ENCODE data around the gene FOXP1.

Gene FOXP1

DNA sequence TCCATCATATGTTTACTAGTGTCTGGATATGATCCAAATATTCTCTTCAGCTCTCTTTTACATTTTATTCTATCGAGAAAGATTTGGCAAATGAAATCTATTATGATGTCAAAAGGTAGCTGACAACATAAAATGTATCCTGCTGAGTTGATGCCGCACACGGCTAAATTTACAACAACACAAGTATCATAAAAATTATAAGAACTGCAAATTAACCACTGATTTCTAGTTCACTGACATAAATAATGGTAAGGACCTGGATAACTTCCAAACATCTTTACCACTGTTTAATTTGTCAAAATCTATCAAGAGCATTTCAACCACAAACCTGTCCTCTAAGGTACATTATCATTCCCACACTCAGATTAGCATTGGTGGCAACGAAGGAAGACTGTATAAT is 244.5 kb downstream of the FOXP1 start:
- Histone ChIP-seq H4K20me1 (ENCODE audit: control insufficient read depth, insufficient read depth, low read depth, low read length) (no peaks in the 10 kb centered on the region), H3K4me2 (ENCODE audit: low read length) (no peak overlapping the region), H3K27ac (ENCODE audit: low read depth, low read length) (no peak overlapping the region), H3K9me3 (ENCODE audit: control insufficient read depth, insufficient read depth, low read length) (no peaks in the 10 kb centered on the region), H3K9me2 (replicated peaks; ENCODE audit: control insufficient read depth, low read length) (no peaks in the 10 kb centered on the region), H3K27me3 (ENCODE audit: control insufficient read depth, low read length) (no peaks in the 10 kb centered on the region), H3K79me2 (ENCODE audit: control insufficient read depth, low read length) (peaks cover 22% of the 10 kb centered on the region), H3K36me3 (ENCODE audit: control insufficient read depth, low read length) (peaks cover 7% of the 10 kb centered on the region; the same call in 1 of the 2 replicates), H3K4me3 (ENCODE audit: low read length) (no peak overlapping the region), H3K4me1 (ENCODE audit: control insufficient read depth, low read length) (no peaks in the 10 kb centered on the region), H3F3A (ENCODE audit: control insufficient read depth, insufficient read depth) (0 out of 2 replicates have a peak, but pooled peaks cover 3% of the 10 kb centered on the region)
- no peak for TF ChIP-seq EZH2phosphoT487 (IDR thresholded peaks at IDR 0.05; ENCODE audit: borderline replicate concordance, low read length)
- TF ChIP-seq, protein P1, sequence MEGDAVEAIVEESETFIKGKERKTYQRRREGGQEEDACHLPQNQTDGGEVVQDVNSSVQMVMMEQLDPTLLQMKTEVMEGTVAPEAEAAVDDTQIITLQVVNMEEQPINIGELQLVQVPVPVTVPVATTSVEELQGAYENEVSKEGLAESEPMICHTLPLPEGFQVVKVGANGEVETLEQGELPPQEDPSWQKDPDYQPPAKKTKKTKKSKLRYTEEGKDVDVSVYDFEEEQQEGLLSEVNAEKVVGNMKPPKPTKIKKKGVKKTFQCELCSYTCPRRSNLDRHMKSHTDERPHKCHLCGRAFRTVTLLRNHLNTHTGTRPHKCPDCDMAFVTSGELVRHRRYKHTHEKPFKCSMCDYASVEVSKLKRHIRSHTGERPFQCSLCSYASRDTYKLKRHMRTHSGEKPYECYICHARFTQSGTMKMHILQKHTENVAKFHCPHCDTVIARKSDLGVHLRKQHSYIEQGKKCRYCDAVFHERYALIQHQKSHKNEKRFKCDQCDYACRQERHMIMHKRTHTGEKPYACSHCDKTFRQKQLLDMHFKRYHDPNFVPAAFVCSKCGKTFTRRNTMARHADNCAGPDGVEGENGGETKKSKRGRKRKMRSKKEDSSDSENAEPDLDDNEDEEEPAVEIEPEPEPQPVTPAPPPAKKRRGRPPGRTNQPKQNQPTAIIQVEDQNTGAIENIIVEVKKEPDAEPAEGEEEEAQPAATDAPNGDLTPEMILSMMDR (IDR thresholded peaks at IDR 0.05; ENCODE audit: low read depth, low read length, poor library complexity, severe bottlenecking), result no peak

DNA sequence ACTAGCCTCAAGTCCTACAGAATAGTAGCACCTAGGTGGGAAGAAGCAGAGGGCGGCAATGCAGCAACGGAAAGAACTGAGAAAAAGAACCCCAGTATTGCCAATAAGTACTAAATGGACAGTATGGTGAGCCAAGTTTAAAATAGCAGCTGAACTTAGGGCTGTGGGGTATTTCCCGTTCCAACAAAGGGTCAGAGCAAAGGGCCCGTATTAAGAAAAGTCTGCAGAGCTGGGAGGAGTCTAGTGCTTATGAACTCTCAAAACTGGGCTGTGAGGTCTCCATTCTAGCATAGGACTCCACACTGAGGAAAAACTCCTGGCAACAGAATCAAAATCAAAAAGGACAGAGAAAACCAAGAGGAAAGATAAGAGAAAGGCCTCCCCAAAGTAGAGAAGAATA is 250.7 kb downstream of the FOXP1 start:
- Histone ChIP-seq H3K4me2 (ENCODE audit: low read length) (no peak overlapping the region), H3K36me3 (ENCODE audit: control insufficient read depth, low read length) (peaks cover 17% of the 10 kb centered on the region), H3K9me3 (ENCODE audit: control insufficient read depth, insufficient read depth, low read length) (no peaks in the 10 kb centered on the region), H4K20me1 (ENCODE audit: control insufficient read depth, insufficient read depth, low read depth, low read length) (no peaks in the 10 kb centered on the region), H3K9me2 (replicated peaks; ENCODE audit: control insufficient read depth, low read length) (no peaks in the 10 kb centered on the region), H3K27ac (ENCODE audit: low read depth, low read length) (no peak overlapping the region), H3K4me1 (ENCODE audit: control insufficient read depth, low read length) (no peaks in the 10 kb centered on the region), H3K79me2 (ENCODE audit: control insufficient read depth, low read length) (peaks cover 5% of the 10 kb centered on the region), H3K4me3 (ENCODE audit: low read length) (no peak overlapping the region), H3F3A (ENCODE audit: control insufficient read depth, insufficient read depth) (0 out of 2 replicates have a peak, but pooled peaks cover 3% of the 10 kb centered on the region), H3K27me3 (ENCODE audit: control insufficient read depth, low read length) (no peaks in the 10 kb centered on the region)
- TF ChIP-seq, protein P1 (IDR thresholded peaks at IDR 0.05; ENCODE audit: low read depth, low read length, poor library complexity, severe bottlenecking), result no peak
- TF ChIP-seq EZH2phosphoT487 (IDR thresholded peaks at IDR 0.05; ENCODE audit: borderline replicate concordance, low read length), result no peak

DNA sequence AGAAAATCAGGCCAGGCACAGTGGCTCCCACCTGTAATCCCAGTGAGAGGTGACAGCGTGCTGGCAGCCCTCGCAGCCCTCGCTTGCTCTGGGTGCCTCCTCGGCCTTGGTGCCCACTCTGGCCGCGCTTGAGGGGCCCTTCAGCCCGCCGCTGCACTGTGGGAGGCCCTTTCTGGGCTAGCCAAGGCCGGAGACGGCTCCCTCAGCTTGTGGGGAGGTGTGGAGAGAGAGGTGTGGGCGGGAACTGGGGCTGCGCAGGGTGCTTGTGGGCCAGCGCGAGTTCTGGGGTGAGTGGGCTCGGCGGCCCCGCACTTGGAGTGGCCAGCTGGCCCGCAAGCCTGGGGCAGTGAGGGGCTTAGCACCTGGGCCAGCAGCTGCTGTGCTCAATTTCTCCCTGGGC is 252.6 kb downstream of the FOXP1 start:
- Histone ChIP-seq H4K20me1 (ENCODE audit: control insufficient read depth, insufficient read depth, low read depth, low read length) (no peaks in the 10 kb centered on the region), H3K9me3 (ENCODE audit: control insufficient read depth, insufficient read depth, low read length) (no peaks in the 10 kb centered on the region), H3F3A (ENCODE audit: control insufficient read depth, insufficient read depth) (0 out of 2 replicates have a peak, but pooled peaks cover 3% of the 10 kb centered on the region), H3K4me2 (ENCODE audit: low read length) (no peak overlapping the region), H3K79me2 (ENCODE audit: control insufficient read depth, low read length) (peaks cover 7% of the 10 kb centered on the region), H3K36me3 (ENCODE audit: control insufficient read depth, low read length) (peaks cover 17% of the 10 kb centered on the region), H3K27ac (ENCODE audit: low read depth, low read length) (no peak overlapping the region), H3K4me1 (ENCODE audit: control insufficient read depth, low read length) (no peaks in the 10 kb centered on the region), H3K4me3 (ENCODE audit: low read length) (no peak overlapping the region), H3K9me2 (replicated peaks; ENCODE audit: control insufficient read depth, low read length) (no peaks in the 10 kb centered on the region), H3K27me3 (ENCODE audit: control insufficient read depth, low read length) (no peaks in the 10 kb centered on the region)
- TF ChIP-seq, protein P1 (IDR thresholded peaks at IDR 0.05; ENCODE audit: low read depth, low read length, poor library complexity, severe bottlenecking), result no peak
- no peak for TF ChIP-seq EZH2phosphoT487 (IDR thresholded peaks at IDR 0.05; ENCODE audit: borderline replicate concordance, low read length)
